Hepatocyte (in vitro differentiated cells): ENCODE results near the gene CCDC83. TPM values are rescaled to one million over a fixed set of nuclear protein-coding genes. Genes with fewer than 3 reads are reported as not detected.

Experiments used
- DNase-seq: peaks from one replicate; pipeline ENCODE4 v3.0.0-alpha.2; 2016; ENCODE audit warnings: low spot score
- H2AFZ ChIP-seq: fragments of 200-600 bp; sonication (generic); 2 replicates; pipeline ENCODE4 v1.6.0; 2016; ENCODE audit warnings: antibody characterized with exemption, mild to moderate bottlenecking
- H3K27ac ChIP-seq: fragments of 200-600 bp; sonication (generic); 2 replicates; pipeline ENCODE4 v1.5.1; 2016; ENCODE audit warnings: mild to moderate bottlenecking
- H3K27me3 ChIP-seq: fragments of 200-600 bp; sonication (generic); 2 replicates; pipeline ENCODE4 v1.6.1; 2016
- H3K36me3 ChIP-seq: fragments of 200-600 bp; sonication (generic); replicated peaks from 2 replicates; pipeline ENCODE4 v1.5.1; 2016; ENCODE audit warnings: low read depth; ENCODE audit not compliant: insufficient read depth
- H3K4me1 ChIP-seq: fragments of 200-600 bp; sonication (generic); 2 replicates; pipeline ENCODE4 v1.5.1; 2016; ENCODE audit warnings: mild to moderate bottlenecking, moderate library complexity; ENCODE audit not compliant: insufficient read depth
- H3K4me2 ChIP-seq: fragments of 200-600 bp; sonication (generic); 2 replicates; pipeline ENCODE4 v1.6.0; 2016
- H3K4me3 ChIP-seq: fragments of 200-600 bp; sonication (generic); 2 replicates; pipeline ENCODE4 v1.5.1; 2016; ENCODE audit warnings: mild to moderate bottlenecking
- H3K79me2 ChIP-seq: fragments of 200-600 bp; sonication (generic); 2 replicates; pipeline ENCODE4 v1.6.0; 2017; ENCODE audit warnings: mild to moderate bottlenecking
- H3K9me2 ChIP-seq: fragments of 200-600 bp; sonication (generic); replicated peaks from 2 replicates; pipeline ENCODE4 v1.6.0; 2017; ENCODE audit warnings: mild to moderate bottlenecking; ENCODE audit not compliant: insufficient read depth
- H3K9me3 ChIP-seq: fragments of 200-600 bp; sonication (generic); 2 replicates; pipeline ENCODE4 v1.5.1; 2016; ENCODE audit warnings: low read depth, mild to moderate bottlenecking
- H4K20me1 ChIP-seq: fragments of 200-600 bp; sonication (generic); 2 replicates; pipeline ENCODE4 v1.6.0; 2016; ENCODE audit warnings: mild to moderate bottlenecking; ENCODE audit not compliant: insufficient read depth, poor library complexity, severe bottlenecking
- EZH2 ChIP-seq: fragments of 200-600 bp; sonication (generic); IDR thresholded peaks from 2 replicates; pipeline ENCODE4 v1.6.1; 2016; ENCODE audit warnings: antibody characterized with exemption, mild to moderate bottlenecking, borderline replicate concordance
- EZH2phosphoT487 ChIP-seq: fragments of 200-600 bp; sonication (generic); IDR thresholded peaks from one replicate; pipeline ENCODE4 v1.6.1; 2018; ENCODE audit warnings: antibody characterized with exemption, mild to moderate bottlenecking, low read depth, moderate library complexity; ENCODE audit not compliant: unreplicated experiment, severe bottlenecking
- WGBS: methylation state at CpG from one replicate; pipeline ENCODE4 v1.1.6; 2016; ENCODE audit warnings: low lambda C conversion rate; ENCODE audit errors: missing lambda C conversion rate; 5-methylcytosine and 5-hydroxymethylcytosine counted together
- polyA plus RNA-seq: library from polyadenylated mRNA; unstranded; fragments of >200 nt; fragmentation: Nextera tagmentation; extraction: Ambion mirVana; gene quantifications from 2 replicates; pipeline ENCODE4 v1.2.1, GENCODE V29; 2016
- total RNA-seq: library from RNA; depleted of rRNA; stranded (reverse); fragments of >200 nt; gene quantifications from 2 replicates; pipeline ENCODE4 v1.2.3, GENCODE V29; 2014
- TF ChIP-seq, protein P1 (sequence below): fragments of 200-600 bp; sonication (generic); IDR thresholded peaks from 2 replicates; pipeline ENCODE4 v1.5.1; 2016; ENCODE audit warnings: antibody characterized with exemption, mild to moderate bottlenecking; ENCODE audit not compliant: poor library complexity

Gene CCDC83
- total and polyA plus RNA-seq, 2 experiments from 2014 or later = not detected

DNA sequence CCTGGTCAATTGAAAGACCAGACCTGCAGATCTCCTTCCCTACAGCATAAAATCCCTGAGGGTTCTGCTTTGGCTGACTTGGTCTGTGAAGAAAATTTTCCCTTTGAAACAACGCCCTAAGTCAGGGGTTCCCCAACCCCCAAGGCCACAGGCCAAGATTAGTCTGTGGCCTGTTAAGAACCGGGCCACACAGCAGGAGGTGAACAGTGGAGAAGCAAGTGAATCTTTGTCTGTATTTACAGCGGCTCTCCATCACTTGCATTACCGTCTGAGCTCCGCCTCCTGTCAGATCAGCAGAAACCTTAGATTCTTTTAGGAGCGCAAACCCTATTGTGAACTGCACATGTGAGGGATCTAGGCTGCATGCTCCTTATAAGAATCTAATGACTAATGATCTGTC lies 38.2 kb downstream of the CCDC83 start:
- Histone ChIP-seq H3K27me3 (no peaks in the 10 kb centered on the region), H2AFZ (no peak overlapping the region), H3K4me3 (no peak overlapping the region), H3K4me2 (no peak overlapping the region), H3K9me3 (no peaks in the 10 kb centered on the region), H3K27ac (no peak overlapping the region), H3K4me1 (peaks cover 14% of the 10 kb centered on the region), H3K9me2 (no peaks in the 10 kb centered on the region), H4K20me1 (no peaks in the 10 kb centered on the region), H3K79me2 (no peaks in the 10 kb centered on the region), H3K36me3 (no peaks in the 10 kb centered on the region)
- WGBS = 55% methylated on average over 6 of the region's 6 CpGs
- DNase-seq = no peak
- TF ChIP-seq, protein P1, sequence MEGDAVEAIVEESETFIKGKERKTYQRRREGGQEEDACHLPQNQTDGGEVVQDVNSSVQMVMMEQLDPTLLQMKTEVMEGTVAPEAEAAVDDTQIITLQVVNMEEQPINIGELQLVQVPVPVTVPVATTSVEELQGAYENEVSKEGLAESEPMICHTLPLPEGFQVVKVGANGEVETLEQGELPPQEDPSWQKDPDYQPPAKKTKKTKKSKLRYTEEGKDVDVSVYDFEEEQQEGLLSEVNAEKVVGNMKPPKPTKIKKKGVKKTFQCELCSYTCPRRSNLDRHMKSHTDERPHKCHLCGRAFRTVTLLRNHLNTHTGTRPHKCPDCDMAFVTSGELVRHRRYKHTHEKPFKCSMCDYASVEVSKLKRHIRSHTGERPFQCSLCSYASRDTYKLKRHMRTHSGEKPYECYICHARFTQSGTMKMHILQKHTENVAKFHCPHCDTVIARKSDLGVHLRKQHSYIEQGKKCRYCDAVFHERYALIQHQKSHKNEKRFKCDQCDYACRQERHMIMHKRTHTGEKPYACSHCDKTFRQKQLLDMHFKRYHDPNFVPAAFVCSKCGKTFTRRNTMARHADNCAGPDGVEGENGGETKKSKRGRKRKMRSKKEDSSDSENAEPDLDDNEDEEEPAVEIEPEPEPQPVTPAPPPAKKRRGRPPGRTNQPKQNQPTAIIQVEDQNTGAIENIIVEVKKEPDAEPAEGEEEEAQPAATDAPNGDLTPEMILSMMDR = no peak
- TF ChIP-seq EZH2 (no peak), EZH2phosphoT487 (no peak)

DNA sequence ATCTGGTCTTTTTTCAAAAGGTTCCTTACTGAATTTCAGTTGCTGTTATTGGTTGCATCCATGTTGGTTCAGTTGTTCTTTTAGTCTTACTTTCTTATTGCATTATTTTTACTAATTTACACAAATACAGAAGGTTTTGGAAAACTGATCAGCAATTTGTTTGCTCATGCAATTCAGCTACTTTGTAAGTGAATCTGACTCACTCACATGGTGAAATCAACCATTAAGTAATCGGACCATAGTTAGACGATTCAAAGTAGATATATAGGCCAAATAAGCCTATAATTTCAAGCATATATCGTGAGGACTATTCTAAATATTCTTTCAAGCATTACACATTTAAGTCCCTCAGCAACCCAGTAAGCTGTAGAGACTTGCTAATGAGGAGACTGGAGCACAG lies 41.7 kb downstream of the CCDC83 start:
- Histone ChIP-seq H4K20me1 (no peaks in the 10 kb centered on the region), H3K4me1 (no peaks in the 10 kb centered on the region), H3K27ac (no peak overlapping the region), H3K27me3 (no peaks in the 10 kb centered on the region), H2AFZ (no peak overlapping the region), H3K4me3 (no peak overlapping the region), H3K36me3 (no peaks in the 10 kb centered on the region), H3K9me3 (no peaks in the 10 kb centered on the region), H3K79me2 (no peaks in the 10 kb centered on the region), H3K9me2 (no peaks in the 10 kb centered on the region), H3K4me2 (no peak overlapping the region)
- DNase-seq = no peak
- TF ChIP-seq, protein P1 = no peak
- TF ChIP-seq EZH2 = no peak
- no peak for TF ChIP-seq EZH2phosphoT487
- 98% methylated on average over 3 of the region's 3 CpGs for WGBS

DNA sequence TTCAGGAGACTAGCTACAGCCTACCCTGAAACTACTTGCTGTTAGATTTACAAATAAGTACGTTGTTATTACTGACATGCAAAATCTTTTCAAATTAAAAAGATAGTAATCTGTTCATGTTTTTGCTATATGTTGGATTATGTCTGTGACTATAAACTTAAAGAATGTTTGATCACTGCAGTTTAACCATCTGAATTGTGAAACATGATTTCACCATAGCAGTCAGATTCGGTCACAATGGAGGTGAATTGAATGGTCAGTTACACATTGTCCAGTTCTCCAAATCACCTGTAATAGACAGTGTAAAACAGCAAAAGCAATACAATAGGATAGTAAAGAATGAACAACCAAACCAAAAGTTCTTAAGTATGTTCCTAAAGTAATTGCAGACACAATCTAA lies 43.3 kb downstream of the CCDC83 start:
- Histone ChIP-seq H3K4me1 (no peaks in the 10 kb centered on the region), H3K27ac (no peak overlapping the region), H3K79me2 (no peaks in the 10 kb centered on the region), H4K20me1 (no peaks in the 10 kb centered on the region), H3K9me2 (no peaks in the 10 kb centered on the region), H3K36me3 (no peaks in the 10 kb centered on the region), H3K4me2 (no peak overlapping the region), H3K4me3 (no peak overlapping the region), H3K9me3 (no peaks in the 10 kb centered on the region), H3K27me3 (no peaks in the 10 kb centered on the region), H2AFZ (no peak overlapping the region)
- TF ChIP-seq, protein P1 = no peak
- no peak for TF ChIP-seq EZH2phosphoT487
- TF ChIP-seq EZH2 = no peak
- 91% methylated on average over 2 of the region's 2 CpGs for WGBS
- no peak for DNase-seq

DNA sequence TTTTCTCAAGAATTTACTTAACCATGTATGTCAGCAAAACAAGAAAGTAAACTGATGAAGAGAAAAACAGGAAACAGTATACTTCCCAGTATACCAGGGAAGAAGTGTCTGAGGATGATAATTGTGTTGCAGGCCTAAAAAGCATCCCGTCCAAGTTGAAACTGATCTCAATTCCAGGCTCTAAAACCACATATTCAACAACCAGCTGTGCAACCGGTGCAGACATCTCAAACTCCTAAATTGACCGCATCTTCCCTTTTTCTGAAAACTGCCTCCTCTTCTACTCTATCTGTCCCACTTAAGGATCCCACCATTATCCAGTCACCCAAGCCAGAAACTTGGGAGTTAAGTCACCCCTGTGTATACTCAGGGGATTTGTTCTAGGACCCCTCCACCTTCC lies 47.2 kb downstream of the CCDC83 start:
- no peak for TF ChIP-seq EZH2phosphoT487
- no peak for TF ChIP-seq EZH2
- TF ChIP-seq, protein P1 = no peak

More for the DNA sequence above, 47.2 kb downstream of the CCDC83 start:
- Histone ChIP-seq H2AFZ (no peak overlapping the region), H3K36me3 (no peaks in the 10 kb centered on the region), H3K27me3 (no peaks in the 10 kb centered on the region), H3K4me3 (no peak overlapping the region), H3K9me2 (no peaks in the 10 kb centered on the region), H4K20me1 (no peaks in the 10 kb centered on the region), H3K9me3 (no peaks in the 10 kb centered on the region), H3K4me2 (no peak overlapping the region), H3K4me1 (no peaks in the 10 kb centered on the region), H3K27ac (no peak overlapping the region), H3K79me2 (no peaks in the 10 kb centered on the region)
- no peak for DNase-seq
- WGBS = 90% methylated on average over 3 of the region's 3 CpGs
